KOPT-K1 (cell line): Measurements from ENCODE around the gene SMPD3.

ENCODE experiments used
- H3K27ac ChIP-seq: fragments of 200-600 bp; sonication (generic); 2 replicates; pipeline ENCODE4 v1.5.1; 2016; ENCODE audit warnings: antibody characterized with exemption, mild to moderate bottlenecking, low read depth, low read length; ENCODE audit not compliant: poor library complexity, severe bottlenecking
- H3K36me3 ChIP-seq: fragments of 200-600 bp; sonication (generic); 2 replicates; pipeline ENCODE4 v1.5.1; 2017; ENCODE audit warnings: antibody characterized with exemption, mild to moderate bottlenecking, low read length, moderate library complexity; ENCODE audit not compliant: insufficient read depth
- H3K9me3 ChIP-seq: fragments of 200-600 bp; sonication (generic); 2 replicates; pipeline ENCODE4 v1.5.1; 2017; ENCODE audit warnings: antibody characterized with exemption, low read length, mild to moderate bottlenecking; ENCODE audit not compliant: insufficient read depth, poor library complexity, severe bottlenecking

SMPD3 gene

DNA sequence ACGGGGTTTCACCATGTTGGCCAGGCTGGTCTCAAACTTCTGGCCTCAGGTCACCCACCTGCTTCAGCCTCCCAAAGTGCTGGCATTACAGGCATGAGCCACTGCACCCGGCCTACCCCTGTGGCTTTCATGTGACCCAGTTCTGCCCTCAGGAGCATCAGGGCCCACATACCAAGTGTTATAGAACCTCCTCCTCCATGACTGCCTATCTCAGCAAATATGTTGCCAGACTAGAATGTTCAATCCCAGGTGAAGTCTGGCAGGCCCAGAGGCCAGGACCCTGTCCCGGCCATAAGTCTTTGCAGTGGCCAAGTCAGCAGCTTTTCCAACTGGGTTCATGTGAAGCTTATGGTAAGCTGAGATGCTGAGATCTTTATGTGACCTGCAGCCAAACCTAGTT is 9.8 kb upstream of the SMPD3 start:
- H3K9me3 ChIP-seq: no peaks in the 10 kb centered on the region
- H3K27ac ChIP-seq: no peak overlapping the region
- H3K36me3 ChIP-seq: no peaks in the 10 kb centered on the region

DNA sequence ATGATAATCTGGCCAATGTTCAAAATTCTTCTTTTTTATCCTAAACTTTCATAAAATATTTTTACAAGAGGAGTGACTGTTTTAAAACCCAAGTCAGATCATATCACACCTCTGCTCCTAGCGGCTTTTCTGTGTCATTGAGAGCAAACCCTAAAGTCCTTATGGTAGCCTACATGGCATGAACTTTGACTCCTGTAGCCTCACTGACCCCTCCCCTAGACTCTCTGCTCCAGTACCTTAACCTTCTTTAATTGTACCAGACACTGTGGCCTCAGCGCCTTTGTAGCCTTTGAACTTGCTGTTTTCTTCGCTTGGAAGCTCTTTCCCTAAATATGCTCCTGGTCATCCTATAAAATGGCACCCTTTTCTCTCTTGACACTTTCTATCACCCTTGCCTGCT is 7.3 kb upstream of the SMPD3 start:
- Histone ChIP-seq H3K9me3 (no peaks in the 10 kb centered on the region), H3K27ac (no peak overlapping the region), H3K36me3 (no peaks in the 10 kb centered on the region)

DNA sequence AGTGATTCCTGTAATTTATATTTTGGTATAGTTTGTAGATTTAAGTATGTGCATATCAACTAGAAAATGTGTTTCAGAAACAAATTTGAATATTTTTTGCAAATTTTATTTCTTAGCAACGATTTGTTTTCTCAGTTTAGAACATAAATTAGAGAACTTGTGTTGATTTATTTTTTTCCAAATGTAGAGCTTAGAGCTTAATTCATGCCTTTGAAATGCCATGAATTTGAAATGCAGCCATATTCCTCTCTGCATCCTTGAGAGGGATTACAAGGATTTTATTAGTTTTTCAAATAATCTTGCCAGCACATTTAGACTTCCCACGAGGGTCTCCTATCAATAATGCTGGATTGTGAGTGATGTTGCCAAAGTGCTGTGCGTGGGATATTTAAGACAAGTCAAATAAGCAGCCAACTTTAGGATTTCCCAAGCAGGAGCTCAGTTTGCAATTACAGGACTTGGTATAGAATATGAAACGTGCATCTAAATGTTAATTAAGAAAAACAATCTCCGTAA is 6.7 kb upstream of the SMPD3 start:
- Histone ChIP-seq H3K27ac (no peak overlapping the region), H3K36me3 (no peaks in the 10 kb centered on the region)

DNA sequence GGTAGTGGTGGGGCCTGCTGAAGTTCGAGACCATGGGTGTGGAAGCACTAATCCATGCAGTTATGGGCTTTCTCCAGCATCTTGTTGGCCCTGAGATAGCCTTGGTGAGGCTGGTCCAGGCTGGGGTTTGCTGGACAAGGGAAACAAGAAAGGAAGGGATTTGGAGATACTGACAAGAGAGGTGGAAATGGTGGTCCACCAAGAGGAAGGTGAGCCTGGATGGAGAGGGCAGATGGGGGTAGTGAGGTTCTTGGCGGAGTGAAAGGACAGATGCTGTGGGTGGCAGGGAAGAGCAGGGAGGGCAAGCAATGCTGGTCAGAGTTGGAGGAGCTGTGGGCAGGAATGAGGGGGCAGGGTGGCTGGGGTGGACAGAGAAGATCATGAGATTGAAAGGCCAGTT is 5.5 kb upstream of the SMPD3 start:
- Histone ChIP-seq H3K36me3 (no peaks in the 10 kb centered on the region), H3K27ac (no peak overlapping the region)

More for the DNA sequence above, 6.7 kb upstream of the SMPD3 start:
- H3K9me3 ChIP-seq: no peaks in the 10 kb centered on the region

DNA sequence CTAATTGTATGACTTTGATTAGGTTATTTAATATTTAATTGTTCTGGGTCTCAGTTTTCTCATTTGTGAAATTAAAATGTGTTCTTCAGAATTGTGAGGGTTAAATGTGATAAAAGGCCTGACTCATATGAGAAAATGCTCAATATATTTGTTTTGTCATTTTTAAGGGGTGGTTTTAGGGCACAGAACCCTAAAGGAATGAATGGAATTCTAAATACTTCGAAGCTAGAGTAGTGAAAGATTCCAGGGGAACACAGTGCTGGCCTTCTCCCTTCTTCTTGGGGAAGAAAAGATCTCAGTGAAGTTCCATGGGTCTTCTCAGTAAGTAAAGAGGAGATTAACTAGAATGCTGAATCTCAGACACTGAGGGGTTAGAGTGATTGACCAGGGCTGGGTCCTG is 3.9 kb upstream of the SMPD3 start:
- H3K27ac ChIP-seq: no peak overlapping the region
- H3K9me3 ChIP-seq: no peaks in the 10 kb centered on the region
- H3K36me3 ChIP-seq: no peaks in the 10 kb centered on the region

More for the DNA sequence above, 5.5 kb upstream of the SMPD3 start:
- H3K9me3 ChIP-seq: no peaks in the 10 kb centered on the region

DNA sequence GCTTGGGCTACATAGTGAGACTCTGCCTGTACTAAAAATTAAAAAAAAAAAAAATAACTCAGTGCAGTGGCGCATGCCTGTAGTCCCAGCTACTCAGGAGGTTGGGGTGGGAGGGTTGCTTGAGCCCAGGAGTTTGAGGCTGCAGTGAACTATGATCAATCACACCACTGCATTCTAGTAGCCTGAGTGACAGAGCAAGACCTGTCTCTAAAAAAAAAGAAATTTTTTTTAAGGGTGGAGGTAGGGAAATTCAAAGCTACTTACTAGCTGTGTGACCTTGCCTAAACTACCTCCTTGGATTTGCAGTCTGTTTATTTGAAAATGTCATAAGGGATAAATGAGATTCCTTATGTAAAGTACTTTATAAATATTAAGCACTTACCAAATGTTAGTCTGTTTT is 3.4 kb upstream of the SMPD3 start:
- no peaks in the 10 kb centered on the region for H3K9me3 ChIP-seq
- H3K27ac ChIP-seq: no peak overlapping the region
- no peaks in the 10 kb centered on the region for H3K36me3 ChIP-seq

DNA sequence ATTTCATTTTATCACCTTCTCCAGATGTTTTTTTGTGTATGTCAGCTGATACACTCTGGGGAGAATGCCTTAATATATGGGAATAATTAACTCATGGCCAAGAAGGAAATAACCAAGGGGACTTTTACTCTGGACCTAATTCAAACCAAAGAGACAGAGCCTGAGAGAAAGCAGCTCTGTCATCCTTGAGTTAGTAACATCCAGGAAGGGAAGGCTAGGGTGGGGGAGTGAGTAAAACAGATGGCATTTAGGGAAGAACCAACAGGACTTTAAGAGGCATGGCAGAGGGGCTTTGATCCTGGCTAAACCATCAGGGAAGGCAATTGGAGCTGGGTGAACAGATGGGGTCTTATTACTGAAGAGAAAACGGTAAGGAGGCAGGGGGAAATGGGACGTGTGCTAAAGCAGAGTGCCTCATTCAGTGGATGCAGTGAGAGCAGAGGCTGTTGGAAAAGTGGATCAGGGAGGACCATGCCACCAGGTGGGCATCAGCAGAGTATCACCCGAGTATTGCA is 2.5 kb upstream of the SMPD3 start:
- no peaks in the 10 kb centered on the region for H3K9me3 ChIP-seq
- H3K27ac ChIP-seq: no peak overlapping the region
- no peaks in the 10 kb centered on the region for H3K36me3 ChIP-seq

DNA sequence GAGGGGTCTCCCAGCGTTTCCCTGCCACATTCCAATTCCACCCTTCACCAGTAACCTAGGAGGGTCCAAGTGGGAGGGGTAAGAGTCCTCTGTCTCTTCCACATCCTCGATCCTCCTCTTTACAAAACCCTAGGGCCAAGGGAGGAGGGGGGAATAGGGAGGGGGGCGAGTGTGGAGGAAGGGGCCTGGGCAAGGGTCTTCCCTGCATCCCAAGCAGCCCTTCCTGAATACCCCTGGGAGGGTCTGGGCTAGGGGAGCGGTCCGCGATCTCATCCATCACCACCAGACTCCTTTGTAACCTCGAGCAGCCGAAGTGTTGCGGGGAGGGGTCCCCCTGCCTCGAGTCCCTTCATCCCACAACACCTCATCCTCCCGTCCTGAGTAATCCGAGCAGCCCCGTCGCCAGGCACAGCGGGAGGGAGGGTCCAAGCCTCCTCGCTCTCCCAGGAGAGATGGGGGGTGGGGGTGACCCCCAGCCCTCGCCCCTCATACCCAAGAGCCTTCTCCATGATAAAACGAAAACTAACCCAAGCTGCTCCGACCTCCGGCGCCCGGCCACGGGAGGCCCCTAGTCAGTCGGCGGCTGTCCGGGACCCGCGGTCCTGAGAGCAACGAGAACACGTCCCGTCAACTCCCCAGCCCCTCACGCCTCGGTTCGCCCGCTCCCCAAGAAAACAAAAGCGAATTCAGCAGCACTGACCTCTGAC is 502 bp downstream of the SMPD3 start:
- Histone ChIP-seq H3K9me3 (no peaks in the 10 kb centered on the region), H3K36me3 (no peaks in the 10 kb centered on the region), H3K27ac (no peak overlapping the region)

DNA sequence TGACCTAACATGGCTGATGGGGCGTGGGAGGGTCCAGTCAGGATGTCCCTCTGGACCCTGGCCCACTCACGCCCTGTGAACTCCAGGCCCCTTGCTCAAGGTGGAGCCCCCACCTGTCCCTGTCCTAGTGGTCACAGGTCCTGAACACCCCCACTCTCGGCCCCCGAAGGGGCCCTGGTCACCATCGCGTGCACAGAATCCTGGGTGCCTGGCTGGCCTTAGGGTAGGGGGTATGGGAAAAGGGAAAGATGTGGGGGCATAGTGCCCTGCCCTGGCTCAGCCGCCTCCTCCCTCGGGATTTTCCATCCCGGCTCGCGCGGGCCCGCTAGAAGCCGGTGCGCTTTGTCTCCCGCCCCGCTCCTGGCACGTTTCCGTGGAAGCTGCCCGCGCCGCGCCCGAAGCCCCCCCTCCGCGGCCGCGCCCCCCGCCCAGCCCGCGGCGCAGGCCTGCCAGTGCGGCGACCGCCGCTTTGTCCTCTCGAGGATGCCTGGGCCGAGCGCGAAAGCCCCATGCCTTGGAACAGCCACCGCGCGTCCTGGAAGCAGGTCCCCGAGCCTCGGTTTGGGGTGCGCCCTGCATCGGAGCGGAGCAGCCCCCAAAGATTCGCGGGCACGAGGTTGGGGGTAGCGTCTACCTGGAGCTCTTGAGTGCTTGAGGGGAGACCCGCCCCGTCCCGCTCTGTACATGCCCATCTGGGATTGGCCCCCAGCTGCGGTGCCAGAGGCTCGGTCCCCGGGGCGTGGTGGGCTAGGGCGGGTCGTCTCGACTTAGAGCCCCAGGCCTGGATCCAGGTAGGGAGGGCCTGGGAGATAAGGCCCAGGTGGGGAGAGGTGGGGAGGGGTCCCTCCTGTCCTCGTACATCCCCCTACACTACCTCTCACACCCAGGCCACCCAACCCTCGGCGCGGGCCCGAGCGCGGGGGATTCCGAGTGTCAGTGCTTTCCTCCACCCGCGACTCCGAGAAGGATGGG is 1.3 kb downstream of the SMPD3 start:
- Histone ChIP-seq H3K27ac (no peak overlapping the region), H3K9me3 (no peaks in the 10 kb centered on the region), H3K36me3 (no peaks in the 10 kb centered on the region)

DNA sequence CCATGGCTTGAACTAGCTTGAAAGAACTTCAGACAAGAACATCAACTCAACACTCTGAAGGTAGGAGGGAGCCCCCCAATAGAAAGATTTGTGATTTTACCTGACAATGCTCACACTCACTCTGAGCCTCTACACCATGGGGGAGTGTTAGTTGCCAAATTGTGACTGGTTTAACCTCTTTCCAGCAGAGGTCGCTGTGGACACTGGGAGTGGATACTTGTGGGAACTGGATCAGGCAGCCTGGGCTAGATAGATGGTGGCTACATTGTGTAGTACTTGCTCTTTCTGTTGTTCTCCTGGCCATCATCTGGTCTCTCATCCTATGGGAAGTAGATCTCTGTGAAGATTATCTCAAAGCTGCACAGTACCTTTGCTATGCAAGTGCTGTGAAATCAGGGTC is 2.9 kb downstream of the SMPD3 start:
- Histone ChIP-seq H3K9me3 (no peaks in the 10 kb centered on the region), H3K36me3 (no peaks in the 10 kb centered on the region)

DNA sequence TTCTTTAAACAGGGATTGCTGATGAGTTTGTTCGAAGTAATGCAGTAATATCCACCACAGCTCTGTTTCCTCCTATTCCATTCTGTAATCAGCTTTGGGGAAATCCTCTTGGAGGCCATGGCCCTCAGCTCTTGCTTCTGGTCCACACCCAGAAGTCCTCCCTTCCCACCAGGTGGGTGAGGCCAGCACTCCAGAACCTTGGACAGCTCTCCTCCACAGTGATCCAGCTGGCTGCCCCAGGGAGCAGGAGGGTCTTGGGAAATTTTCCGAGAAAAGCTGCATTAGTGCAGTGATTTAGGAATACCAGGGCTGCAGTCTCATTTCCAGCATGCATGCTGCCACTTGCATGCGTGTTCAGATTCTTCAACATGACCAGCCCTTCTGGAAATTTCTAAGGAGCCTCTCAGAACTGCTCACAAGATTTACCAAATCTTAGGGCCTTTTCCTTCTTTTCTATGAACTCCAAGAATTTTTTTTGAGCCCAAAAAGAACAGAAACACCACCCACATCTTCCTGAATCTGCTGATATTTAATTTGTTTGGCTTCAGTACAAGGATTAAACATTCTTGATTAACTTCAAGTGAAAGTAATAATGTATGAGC is 4.2 kb downstream of the SMPD3 start:
- no peaks in the 10 kb centered on the region for H3K36me3 ChIP-seq
- no peak overlapping the region for H3K27ac ChIP-seq
- no peaks in the 10 kb centered on the region for H3K9me3 ChIP-seq

More for the DNA sequence above, 2.9 kb downstream of the SMPD3 start:
- no peak overlapping the region for H3K27ac ChIP-seq

DNA sequence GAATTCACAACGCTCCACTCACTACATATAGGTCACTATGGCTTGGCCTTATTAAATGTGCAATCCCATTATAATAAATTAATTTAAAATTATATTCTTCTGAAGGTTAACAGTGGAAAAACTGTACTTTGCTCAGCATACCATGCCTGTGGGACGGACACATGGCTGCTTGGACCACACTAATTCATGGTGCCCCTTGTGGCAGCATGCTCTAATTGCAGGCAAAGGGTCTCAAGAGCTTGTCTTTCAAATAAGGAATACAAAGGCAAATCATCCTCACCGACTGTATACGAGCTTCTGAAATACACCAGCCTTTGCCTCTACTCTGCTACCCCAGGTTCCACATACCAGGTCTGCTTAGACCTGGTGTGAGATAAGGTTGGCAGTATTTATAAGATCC is 11.7 kb downstream of the SMPD3 start:
- H3K27ac ChIP-seq: no peak overlapping the region
- no peaks in the 10 kb centered on the region for H3K36me3 ChIP-seq
- peaks cover 5% of the 10 kb centered on the region for H3K9me3 ChIP-seq

DNA sequence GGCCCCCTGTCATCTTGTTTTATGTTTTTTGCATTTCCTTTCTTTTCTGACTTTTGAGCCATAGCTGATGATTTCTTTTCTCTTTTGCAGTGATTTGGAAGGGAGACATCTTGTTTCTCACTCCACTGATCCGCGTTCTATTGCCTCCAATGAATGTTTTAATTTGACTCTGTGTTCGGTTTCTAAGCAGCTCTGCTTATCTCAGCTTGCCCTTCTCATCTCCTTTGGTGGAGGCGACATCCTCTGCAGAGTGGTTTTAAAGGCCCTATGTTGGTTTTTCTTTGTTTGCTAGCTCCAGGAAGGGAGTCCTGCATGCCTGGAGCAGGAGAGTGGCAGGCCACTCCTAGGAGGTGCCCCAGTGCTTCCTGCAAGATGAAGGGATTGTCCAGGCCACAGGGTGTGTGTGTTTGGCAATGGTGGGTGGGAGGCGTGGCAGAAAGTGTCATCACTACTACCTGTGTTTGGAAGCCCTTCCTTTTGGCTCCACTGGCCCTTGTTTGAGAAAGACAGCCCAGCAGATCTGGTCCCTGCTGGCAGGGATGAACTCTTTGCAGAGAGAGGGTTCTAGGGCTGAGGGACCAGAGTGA is 13.6 kb downstream of the SMPD3 start:
- no peaks in the 10 kb centered on the region for H3K36me3 ChIP-seq
- H3K27ac ChIP-seq: no peak overlapping the region
- H3K9me3 ChIP-seq: peaks cover 5% of the 10 kb centered on the region

DNA sequence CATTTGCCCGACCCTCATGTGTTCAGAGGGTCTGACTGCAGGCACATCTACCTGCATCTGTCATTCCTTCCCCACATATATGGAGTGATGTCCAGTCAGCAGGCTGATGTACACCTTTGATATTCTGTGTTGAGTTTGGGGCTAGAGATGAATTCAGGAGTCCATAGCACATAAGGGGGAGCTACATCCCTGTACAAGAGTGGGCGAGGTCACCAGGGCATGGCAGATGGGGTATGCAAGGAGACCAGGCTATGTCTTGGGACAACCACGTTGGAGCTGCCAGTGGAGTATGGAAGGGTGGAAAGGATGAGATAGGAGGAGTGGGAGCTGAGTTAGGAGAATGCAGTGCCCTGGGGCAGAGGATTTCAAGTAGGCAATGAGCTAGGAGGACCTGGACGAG is 15.0 kb downstream of the SMPD3 start:
- Histone ChIP-seq H3K27ac (no peak overlapping the region), H3K36me3 (no peaks in the 10 kb centered on the region), H3K9me3 (peaks cover 5% of the 10 kb centered on the region)

DNA sequence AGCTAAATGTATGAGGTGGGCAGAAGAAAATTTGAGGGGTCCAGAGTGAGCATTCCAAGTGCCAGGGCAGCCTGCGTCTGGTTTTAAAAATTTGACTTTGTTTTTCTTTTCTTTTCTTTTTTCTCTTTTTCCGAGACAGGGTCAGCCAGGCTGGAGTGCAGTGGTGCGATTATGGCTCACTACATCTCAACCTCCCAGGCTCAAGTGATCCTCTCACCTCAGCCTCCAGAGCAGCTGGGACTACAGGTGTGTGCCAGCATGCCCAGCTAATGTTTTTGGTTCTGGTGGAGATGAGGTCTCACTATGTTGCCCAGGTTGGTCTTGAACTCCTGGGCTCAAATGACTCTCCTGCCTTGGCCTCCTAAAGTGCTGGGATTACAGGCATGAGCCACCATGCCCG is 15.6 kb downstream of the SMPD3 start:
- Histone ChIP-seq H3K27ac (no peak overlapping the region), H3K9me3 (peaks cover 5% of the 10 kb centered on the region)

More for the DNA sequence above, 15.6 kb downstream of the SMPD3 start:
- no peaks in the 10 kb centered on the region for H3K36me3 ChIP-seq
